Measurements from ENCODE around the gene MTR.

Gene MTR

DNA sequence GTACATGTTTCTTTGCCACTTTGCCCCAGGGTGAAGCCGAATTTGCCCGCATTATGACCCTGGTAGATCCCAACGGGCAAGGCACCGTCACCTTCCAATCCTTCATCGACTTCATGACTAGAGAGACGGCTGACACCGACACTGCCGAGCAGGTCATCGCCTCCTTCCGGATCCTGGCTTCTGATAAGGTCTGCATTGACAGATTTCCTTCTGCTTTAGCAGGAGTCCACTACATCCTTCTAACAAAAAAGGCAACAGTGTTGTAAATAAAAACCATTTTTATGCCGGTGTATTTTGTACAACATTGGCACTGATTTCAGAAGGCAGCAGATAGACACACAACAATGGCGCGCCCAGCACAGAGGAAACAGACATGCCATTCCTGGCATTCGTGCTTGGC, 34.1 kb upstream of the MTR start:
- Histone ChIP-seq H3K27ac (no peak overlapping the region), H3K4me3 (no peak overlapping the region)
- TF ChIP-seq, protein P1, sequence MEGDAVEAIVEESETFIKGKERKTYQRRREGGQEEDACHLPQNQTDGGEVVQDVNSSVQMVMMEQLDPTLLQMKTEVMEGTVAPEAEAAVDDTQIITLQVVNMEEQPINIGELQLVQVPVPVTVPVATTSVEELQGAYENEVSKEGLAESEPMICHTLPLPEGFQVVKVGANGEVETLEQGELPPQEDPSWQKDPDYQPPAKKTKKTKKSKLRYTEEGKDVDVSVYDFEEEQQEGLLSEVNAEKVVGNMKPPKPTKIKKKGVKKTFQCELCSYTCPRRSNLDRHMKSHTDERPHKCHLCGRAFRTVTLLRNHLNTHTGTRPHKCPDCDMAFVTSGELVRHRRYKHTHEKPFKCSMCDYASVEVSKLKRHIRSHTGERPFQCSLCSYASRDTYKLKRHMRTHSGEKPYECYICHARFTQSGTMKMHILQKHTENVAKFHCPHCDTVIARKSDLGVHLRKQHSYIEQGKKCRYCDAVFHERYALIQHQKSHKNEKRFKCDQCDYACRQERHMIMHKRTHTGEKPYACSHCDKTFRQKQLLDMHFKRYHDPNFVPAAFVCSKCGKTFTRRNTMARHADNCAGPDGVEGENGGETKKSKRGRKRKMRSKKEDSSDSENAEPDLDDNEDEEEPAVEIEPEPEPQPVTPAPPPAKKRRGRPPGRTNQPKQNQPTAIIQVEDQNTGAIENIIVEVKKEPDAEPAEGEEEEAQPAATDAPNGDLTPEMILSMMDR (IDR thresholded peaks at IDR 0.05), result no peak
- no peak for DNase-seq (ENCODE audit: low spot score)

DNA sequence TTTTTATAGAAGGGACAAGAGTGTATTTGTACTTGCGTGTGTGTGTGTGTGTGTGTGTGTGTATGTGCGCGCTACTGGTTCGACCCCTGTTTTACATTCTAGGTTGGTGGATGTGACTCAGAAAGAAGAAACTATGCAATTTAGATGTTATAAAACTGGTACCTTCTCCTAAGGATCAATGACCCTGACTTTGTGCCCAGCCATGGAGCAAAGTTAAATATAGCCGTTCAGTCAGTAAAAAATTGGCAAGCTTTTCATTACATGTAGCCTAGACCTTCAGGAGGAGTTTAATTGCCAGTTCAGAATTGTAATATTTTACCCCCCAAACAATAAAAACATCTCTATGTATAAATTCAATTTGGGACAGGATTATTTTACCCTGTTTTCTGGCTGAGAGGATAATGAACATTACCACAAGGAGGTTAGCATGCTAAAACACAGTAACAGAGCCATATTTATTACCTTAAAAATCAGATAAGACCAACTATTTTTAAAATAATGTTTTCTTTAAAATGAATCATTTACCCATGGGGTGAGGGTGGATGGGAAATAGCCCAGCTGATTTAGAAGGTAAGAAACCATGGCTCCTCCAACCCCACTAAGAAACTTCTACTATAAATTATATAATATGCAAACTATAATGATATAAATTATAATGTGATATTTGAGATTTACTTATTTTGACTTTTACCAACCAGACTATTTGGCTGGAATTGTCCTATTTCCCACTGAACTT, 33.5 kb upstream of the MTR start:
- DNase-seq (ENCODE audit: low spot score), result no peak
- H3K4me3 ChIP-seq, result no peak overlapping the region
- no peak overlapping the region for H3K27ac ChIP-seq
- TF ChIP-seq, protein P1 (IDR thresholded peaks at IDR 0.05), result no peak

DNA sequence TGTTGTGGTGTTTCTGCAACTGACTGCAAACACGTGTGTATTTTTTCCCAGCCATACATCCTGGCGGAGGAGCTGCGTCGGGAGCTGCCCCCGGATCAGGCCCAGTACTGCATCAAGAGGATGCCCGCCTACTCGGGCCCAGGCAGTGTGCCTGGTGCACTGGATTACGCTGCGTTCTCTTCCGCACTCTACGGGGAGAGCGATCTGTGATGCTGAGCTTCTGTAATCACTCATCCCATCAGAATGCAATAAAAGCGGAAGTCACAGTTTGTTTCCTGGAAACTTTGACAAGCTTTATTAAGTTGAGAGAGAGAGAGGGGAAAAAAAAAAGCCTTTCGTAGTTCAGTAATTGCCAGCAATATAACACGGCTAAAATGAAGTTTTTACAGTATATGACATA, 32.7 kb upstream of the MTR start:
- Histone ChIP-seq H3K4me3 (no peak overlapping the region), H3K27ac (no peak overlapping the region)
- TF ChIP-seq, protein P1 (IDR thresholded peaks at IDR 0.05), result no peak
- DNase-seq (ENCODE audit: low spot score), result no peak

DNA sequence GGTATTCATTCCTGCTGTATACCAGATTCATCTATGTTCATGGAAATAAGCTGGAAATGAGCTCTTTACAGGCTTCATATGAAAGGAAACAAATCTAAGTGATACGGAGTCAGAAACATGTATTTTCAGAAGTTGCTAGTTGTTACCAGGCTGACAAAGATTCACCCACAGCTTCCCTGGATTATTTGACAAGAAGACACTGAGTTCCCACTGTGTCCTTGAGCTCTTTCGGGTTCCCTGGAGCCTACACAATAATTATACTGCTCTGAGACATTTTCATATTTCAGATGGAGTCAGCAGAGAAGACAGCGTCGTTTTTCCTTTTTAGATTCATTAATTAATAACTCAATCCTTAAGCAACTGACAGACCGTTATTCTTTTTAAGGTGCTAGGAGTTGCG, 29.3 kb upstream of the MTR start:
- Histone ChIP-seq H3K27ac (no peak overlapping the region), H3K4me3 (no peak overlapping the region)
- no peak for DNase-seq (ENCODE audit: low spot score)
- TF ChIP-seq, protein P1 (IDR thresholded peaks at IDR 0.05), result no peak

DNA sequence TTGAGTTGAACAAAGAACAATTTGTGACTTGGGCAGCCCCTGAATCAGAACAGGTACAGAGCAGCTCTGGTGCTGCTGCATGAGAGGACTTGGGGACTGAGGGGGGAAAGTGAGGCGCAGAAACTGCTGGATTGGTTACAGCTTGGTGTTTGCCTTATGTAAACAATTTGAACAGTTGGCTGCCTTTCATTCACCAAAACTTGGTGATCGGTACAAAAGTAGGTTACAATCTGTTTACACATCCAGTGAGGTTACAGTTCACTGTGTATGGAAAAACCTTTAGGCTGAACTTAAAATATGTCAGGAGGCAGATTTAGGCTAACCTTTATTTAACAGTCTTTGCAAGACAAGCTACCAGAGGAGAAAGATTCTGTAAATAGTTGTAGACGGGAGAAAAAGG, 28.6 kb upstream of the MTR start:
- H3K27ac ChIP-seq, result no peak overlapping the region
- no peak overlapping the region for H3K4me3 ChIP-seq
- TF ChIP-seq, protein P1 (IDR thresholded peaks at IDR 0.05), result no peak
- no peak for DNase-seq (ENCODE audit: low spot score)

DNA sequence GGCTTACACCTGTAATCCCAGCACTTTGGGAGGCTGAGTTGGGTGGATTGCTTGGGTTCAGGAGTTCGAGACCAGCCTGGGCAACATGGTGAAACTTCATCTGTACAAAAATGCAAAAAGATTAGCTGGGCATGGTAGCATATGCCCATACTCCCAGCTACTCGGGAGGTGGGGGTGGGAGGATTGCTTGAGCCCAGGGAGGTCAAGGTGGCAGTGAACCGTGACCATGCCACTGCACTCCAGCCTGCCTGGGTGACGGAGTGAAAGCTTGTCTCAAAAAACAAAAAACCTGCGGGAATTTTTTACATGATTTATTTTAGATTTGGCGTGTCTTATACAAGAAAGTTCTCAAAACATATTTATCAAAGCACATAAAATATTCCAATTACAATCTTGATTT, 27.8 kb upstream of the MTR start:
- TF ChIP-seq, protein P1 (IDR thresholded peaks at IDR 0.05), result no peak
- no peak for DNase-seq (ENCODE audit: low spot score)
- Histone ChIP-seq H3K4me3 (no peak overlapping the region), H3K27ac (no peak overlapping the region)

DNA sequence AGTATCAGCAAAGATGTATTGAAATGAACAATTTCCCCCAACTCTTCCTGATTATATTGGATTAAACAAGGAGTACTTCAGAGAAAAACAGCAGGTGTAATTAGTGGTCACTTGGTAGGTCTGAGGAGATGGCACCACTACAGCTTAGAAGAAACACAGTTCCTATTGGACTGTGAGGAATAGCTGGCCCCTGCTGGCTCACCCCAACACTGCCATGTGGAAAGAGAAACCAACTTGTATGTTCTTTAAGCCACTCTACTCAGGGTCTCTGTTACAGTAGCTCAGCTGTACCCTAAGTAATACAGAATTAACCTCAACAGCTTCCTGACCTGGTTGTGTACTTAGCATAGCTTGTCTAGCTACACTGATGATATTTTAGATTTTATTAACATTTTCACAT, 26.5 kb upstream of the MTR start:
- DNase-seq (ENCODE audit: low spot score), result no peak
- H3K27ac ChIP-seq, result no peak overlapping the region
- TF ChIP-seq, protein P1 (IDR thresholded peaks at IDR 0.05), result no peak
- H3K4me3 ChIP-seq, result no peak overlapping the region
